ENCODE measurements around the gene UNC5C.

GRCh38 chr4:95243892-95244291 is 304.9 kb downstream of the UNC5C start:
- TF ChIP-seq CTCF (conservative IDR thresholded peaks at IDR 0.05 in 1 of 2, IDR thresholded peaks at IDR 0.05 in 1 of 2; ENCODE audit: low read depth in 1 of 2, low read length in 2 of 2) (no peak), EZH2 (IDR thresholded peaks at IDR 0.05; ENCODE audit: low read length, missing control alignments) (no peak)

All from fibroblast of lung (primary cell).